Measurements from ENCODE around the gene ALPK3.

The ALPK3 gene

DNA sequence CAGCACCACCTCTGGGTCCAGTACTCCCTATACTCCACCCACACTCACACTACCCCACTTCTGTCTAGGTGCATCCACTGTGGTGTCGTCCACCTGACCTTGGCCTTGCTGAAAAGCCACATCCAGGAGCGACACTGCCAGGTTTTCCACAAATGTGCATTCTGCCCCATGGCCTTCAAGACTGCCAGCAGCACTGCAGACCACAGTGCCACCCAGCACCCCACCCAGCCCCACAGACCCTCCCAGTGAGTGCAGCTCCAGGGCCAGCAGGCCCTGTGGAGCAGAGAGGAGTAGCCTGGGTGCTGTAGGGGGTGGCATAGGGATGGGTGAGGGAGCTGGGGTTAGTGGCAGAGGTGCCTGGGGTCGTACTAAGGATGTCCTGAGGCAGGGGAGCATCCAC lies 19.4 kb upstream of the ALPK3 start:
- no peak for DNase-seq

- DNase-seq = no peak
Observed at GRCh38 chr15:84798436-84798946, 18.7 kb upstream of the ALPK3 start.

GRCh38 chr15:84799511-84800187 lies 17.5 kb upstream of the ALPK3 start:
- no peak for DNase-seq

DNA sequence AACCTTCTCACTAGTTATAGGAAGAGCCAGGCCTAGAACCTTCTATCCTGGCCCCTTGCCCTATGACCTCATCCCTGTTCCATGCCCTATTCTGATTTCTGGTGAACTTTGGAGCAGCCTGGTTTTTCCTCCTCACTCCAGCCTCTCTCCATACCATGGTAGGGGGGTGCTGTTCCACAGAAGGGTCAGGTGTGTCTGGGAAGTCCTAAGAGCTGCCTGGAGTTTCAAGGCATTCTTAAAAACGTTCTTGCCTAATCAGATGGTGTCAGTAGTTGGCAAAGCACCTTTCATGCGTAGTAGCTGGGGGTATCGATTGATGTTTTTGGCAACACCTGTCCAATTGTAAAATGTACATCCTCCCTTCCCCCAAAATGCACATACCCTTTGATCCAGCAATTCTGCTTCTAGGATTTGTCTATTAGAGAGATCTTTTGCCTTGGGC lies 16.8 kb upstream of the ALPK3 start:
- no peak for DNase-seq

GRCh38 chr15:84804005-84804900 lies 12.9 kb upstream of the ALPK3 start:
- no peak for DNase-seq

DNA sequence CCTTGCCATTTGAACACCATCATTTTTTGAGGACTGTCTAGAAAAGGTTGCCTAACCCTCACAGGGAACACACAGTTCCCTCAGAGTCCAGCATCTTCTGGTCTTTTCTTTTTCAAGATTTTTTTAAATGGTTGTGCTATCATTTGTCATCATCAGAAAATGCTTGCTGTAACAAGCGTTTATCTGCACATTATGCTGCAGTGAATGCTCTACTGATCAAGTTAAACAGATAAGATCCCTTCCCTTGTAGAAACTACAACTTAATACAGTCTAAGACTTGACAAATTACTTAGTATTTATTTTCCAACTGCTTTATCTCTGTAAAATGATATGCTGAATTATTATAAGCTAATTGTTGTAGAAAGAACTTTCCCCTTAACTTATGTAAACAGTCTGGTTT lies 11.9 kb upstream of the ALPK3 start:
- no peak for DNase-seq

- no peak for DNase-seq
Observed at GRCh38 chr15:84807228-84807627, 9.9 kb upstream of the ALPK3 start.

- DNase-seq = no peak
Observed at GRCh38 chr15:84810073-84810840, 6.9 kb upstream of the ALPK3 start.

DNA sequence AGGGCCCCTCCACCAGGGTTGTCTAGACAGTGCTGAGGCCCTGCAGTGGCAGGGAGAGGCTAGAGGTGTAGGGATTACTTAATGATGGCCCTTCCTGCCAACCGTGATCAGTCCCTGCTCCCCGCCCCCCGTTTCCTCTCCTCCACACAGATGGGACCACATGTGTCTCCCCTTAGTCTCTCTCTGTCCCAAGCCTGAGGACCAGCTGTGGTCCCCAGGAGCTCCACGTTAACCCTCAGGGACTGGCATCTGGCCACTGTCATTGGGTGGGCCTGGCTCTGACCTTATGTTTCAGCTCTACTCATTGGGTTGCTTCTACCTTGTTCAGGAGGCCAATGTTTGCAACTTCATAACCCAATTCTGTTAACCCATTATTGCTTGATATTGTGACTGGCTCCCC lies 6.0 kb upstream of the ALPK3 start:
- no peak for DNase-seq

GRCh38 chr15:84811828-84812227 lies 5.3 kb upstream of the ALPK3 start:
- no peak for DNase-seq

DNA sequence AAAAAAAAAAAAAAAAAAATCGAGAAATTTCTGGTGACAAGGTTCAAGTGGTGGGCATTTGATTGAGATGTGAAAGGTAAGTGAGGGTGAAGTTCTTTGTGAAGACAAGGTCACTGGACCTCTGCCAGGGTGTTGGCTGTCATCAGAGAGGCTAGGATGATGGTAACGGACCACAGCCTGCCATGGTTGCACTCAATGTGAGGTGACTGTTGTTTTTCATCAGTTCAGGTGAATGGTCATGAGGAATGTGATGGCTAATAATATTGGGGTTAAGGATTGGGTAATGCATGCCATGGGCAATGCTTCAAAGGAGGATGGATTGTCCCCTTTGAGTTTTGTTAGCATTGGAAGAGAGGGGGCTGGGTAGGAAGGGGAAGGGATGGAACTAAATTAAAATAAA lies 4.3 kb upstream of the ALPK3 start:
- no peak for DNase-seq

- no peak for DNase-seq
Observed at GRCh38 chr15:84813435-84813834, 3.7 kb upstream of the ALPK3 start.

DNA sequence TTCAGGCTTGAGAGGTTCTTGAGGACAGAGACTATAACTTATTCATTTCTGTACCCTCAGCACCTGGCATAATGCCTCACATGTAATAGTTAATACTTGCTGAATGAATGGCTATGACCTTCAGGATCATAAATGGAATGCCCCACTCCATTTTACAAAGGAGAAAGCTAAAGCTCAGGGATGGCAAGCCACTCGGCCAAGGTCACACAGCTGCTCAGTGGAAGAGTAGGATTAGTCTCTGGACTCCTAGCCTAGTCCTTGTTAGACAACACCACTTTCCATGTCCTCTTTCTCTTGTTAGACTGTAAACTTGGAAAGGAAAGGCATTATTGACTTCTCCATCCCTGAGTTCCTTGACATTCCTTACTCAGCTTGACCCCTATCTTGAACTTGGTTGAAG lies 3.2 kb upstream of the ALPK3 start:
- DNase-seq = no peak

DNA sequence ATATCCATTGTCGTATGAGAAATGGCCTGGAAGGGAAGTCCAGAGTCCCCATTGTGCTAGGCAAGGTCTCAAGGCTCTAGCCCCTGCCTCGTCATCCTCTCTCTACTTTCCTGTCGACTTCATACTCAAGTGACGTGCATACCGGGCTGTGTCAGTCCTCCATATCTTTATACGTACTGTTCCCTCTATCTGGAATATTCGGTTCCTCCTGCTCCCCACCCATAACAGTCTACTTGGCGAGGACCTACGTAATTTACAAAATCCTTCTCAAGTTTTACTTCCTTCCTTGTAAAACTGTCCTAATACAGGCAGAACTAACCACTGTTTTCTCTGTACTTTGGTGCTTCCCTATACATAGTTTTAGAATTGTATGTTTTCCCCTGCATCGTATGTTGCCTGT lies 2.2 kb upstream of the ALPK3 start:
- no peak for DNase-seq

- no peak for DNase-seq
Observed at GRCh38 chr15:84817466-84818081, 418 bp downstream of the ALPK3 start.

- DNase-seq = no peak
Observed at GRCh38 chr15:84818261-84819131, 1.3 kb downstream of the ALPK3 start.

GRCh38 chr15:84819291-84819768 lies 2.2 kb downstream of the ALPK3 start:
- no peak for DNase-seq

DNA sequence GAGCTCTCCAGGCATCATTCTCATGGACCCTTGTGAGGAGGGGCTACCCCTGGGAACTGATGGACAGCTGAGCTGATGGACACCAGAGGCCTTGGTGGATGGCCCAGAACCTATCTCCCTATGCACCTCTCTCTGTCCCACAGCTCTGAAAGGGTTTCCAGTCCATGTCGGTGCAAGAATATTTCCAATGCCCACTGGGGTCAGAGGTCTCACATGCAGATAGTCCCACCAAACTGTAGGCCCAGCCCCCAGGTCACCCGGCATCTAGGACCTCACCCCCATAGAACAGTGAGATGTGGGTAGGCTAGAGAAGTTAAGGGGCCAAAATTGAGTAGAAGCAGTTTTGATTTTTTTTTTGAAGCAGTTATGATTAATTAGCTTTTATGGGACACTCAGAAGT lies 2.6 kb downstream of the ALPK3 start:
- DNase-seq = no peak

DNA sequence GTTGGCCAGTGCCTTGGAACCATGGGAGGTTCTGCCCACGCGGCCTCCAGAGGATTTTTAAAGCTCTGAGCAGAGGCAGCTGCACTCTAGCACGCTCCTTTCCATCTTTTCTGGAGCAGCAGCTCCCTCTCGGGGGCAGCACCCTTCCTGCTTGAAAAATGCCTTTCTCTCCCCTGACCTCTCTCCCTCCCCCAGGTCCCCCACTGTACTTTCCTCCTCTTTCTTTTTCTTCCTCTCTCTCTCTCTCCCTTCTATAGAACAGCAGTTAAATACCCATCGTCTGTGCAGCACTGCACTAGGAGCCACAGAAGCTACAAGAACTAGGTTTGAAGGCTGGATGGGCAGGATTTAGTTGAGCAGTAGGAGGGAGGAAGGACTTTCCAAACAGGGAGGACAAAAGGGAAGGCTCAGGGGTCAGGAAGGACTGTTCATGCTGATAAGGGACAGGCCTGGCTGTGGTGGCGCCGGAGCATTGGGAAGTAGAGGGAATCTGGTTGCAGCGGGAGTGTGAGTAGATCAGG lies 4.4 kb downstream of the ALPK3 start:
- no peak for DNase-seq

DNA sequence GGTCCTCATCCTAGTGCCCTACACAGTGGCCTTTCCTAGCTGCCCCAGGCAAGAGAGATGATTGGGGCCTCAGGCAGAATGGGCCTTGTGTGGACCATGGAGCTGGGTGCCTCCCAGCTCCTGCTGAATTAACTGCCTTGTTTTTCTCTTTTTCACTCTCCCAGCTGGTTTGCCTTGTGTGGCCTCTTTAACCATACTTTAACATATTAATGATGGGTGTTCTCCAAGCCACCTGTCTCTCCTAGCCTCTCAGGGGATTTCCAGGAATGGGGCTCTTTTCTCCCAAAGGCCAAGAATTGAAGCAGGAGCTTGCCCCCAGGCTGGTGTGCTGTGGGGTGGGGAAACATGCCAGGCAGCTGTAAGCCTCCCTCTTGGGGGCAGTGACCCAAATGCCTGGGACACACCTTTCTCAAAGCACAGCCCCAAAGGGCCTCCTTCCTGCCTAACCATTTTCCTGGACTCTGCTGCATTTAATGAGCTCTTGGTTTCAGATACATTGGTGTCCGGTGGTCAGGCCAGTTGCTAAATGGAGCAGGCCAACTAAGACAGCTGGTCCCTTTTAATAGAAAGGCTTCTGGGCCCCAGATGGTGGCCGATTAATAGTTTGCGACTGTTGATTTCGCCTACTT lies 5.6 kb downstream of the ALPK3 start:
- DNase-seq = no peak

DNA sequence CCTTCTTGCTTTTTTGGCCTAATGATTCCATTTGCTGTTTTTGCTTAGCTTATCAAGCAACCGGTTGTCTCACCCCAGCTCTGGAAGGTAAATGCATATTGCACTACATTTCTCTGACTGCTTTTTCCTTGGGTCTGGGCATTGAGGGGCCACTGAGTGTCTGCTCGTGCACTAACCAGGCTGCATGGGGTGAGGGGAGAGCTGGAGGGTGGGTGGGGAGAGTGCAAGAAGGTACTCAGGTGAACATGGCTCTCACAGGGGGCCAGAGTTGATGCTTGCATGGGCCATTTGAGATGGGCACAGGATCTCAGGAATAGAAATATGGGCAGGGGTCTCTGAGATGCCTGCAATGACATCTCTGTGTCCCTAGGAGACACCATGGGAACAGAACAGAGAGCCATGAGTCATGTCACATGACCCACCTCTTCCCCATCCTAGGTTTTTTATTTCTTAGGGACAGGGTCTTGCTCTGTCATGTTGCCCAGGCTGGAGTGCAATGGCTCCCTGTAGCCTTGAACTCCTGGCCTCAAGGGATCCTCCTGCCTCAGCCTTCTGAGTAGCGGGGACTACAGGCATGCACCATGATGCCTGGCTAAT lies 6.2 kb downstream of the ALPK3 start:
- DNase-seq = no peak
